GM12801 (cell line): ENCODE results near the gene CTSZ.

ENCODE experiments used
- CTCF ChIP-seq: IDR thresholded peaks from one replicate; pipeline ENCODE4 v1.5.1; 2011; ENCODE audit warnings: control low read depth; ENCODE audit not compliant: insufficient read length; ENCODE audit errors: extremely low read depth

CTSZ gene

GRCh38 chr20:58992911-58993310 lies 14.1 kb downstream of the CTSZ start:
- no peak for TF ChIP-seq CTCF

GRCh38 chr20:58991715-58992114 lies 15.3 kb downstream of the CTSZ start:
- no peak for TF ChIP-seq CTCF

- no peak for TF ChIP-seq CTCF
Observed at GRCh38 chr20:58990651-58991445, 16.2 kb downstream of the CTSZ start.

GRCh38 chr20:58989196-58989595 lies 17.9 kb downstream of the CTSZ start:
- TF ChIP-seq CTCF, result no peak

GRCh38 chr20:58988565-58988882 lies 18.5 kb downstream of the CTSZ start:
- TF ChIP-seq CTCF, result no peak

- TF ChIP-seq CTCF, result no peak
Observed at GRCh38 chr20:58987790-58988564, 19.1 kb downstream of the CTSZ start.

- no peak for TF ChIP-seq CTCF
Observed at GRCh38 chr20:58986968-58987517, 20.0 kb downstream of the CTSZ start.
